H9 (cell line): ENCODE data around the gene UPB1. TPM values are rescaled to one million over a fixed set of nuclear protein-coding genes. Genes with fewer than 3 reads are reported as not detected.

Experiments used
- DNase-seq: peaks from one replicate; pipeline ENCODE4 v3.0.0-alpha.2; 2017
- H2AFZ ChIP-seq: one replicate; pipeline ENCODE4 v1.6.1; 2013; ENCODE audit warnings: mild to moderate bottlenecking, low read length, control low read depth, moderate library complexity
- H2AK5ac ChIP-seq: 2 replicates; pipeline ENCODE4 v1.6.1; 2013; ENCODE audit warnings: low read length, control low read depth, mixed read lengths; ENCODE audit not compliant: insufficient read length
- H2BK120ac ChIP-seq: one replicate; pipeline ENCODE4 v1.6.1; 2013; ENCODE audit warnings: low read depth, mild to moderate bottlenecking, low read length, control low read depth, inconsistent platforms; ENCODE audit not compliant: poor library complexity, severe bottlenecking
- H2BK12ac ChIP-seq: 2 replicates; pipeline ENCODE4 v1.6.1; 2013; ENCODE audit warnings: low read length, control low read depth, mixed read lengths, low read depth; ENCODE audit not compliant: insufficient read length
- H2BK15ac ChIP-seq: 2 replicates; pipeline ENCODE4 v1.6.1; 2013; ENCODE audit warnings: low read depth, low read length, control low read depth
- H2BK20ac ChIP-seq: one replicate; pipeline ENCODE4 v1.6.1; 2013; ENCODE audit warnings: low read depth, mild to moderate bottlenecking, low read length, control low read depth, inconsistent platforms; ENCODE audit not compliant: poor library complexity, severe bottlenecking
- H2BK5ac ChIP-seq: 2 replicates; pipeline ENCODE4 v1.6.1; 2013; ENCODE audit warnings: low read length, control low read depth, mixed read lengths; ENCODE audit not compliant: insufficient read length
- H3K14ac ChIP-seq: 2 replicates; pipeline ENCODE4 v1.6.1; 2013; ENCODE audit warnings: low read length, control low read depth; ENCODE audit not compliant: insufficient read depth
- H3K18ac ChIP-seq: 2 replicates; pipeline ENCODE4 v1.6.1; 2013; ENCODE audit warnings: low read depth, mild to moderate bottlenecking, mixed read lengths, low read length, control low read depth; ENCODE audit not compliant: insufficient read length
- H3K23ac ChIP-seq: 2 replicates; pipeline ENCODE4 v1.6.1; 2013; ENCODE audit warnings: low read length, control low read depth, mixed read lengths, low read depth; ENCODE audit not compliant: insufficient read length
- H3K23me2 ChIP-seq: 2 replicates; pipeline ENCODE4 v1.6.1; 2013; ENCODE audit warnings: low read depth, mild to moderate bottlenecking, mixed read lengths, low read length, control low read depth; ENCODE audit not compliant: insufficient read length, poor library complexity, severe bottlenecking
- H3K27ac ChIP-seq: 2 replicates; pipeline ENCODE4 v1.5.1; 2013; ENCODE audit warnings: low read length, control low read depth, mixed read lengths, low read depth; ENCODE audit not compliant: insufficient read length
- H3K27me3 ChIP-seq: 2 replicates; pipeline ENCODE4 v1.6.1; 2013; ENCODE audit warnings: low read length, control low read depth, inconsistent platforms; ENCODE audit not compliant: insufficient read depth
- H3K4ac ChIP-seq: 2 replicates; pipeline ENCODE4 v1.6.1; 2013; ENCODE audit warnings: low read depth, mild to moderate bottlenecking, control low read depth, inconsistent platforms, low read length, moderate library complexity
- H3K4me1 ChIP-seq: 2 replicates; pipeline ENCODE4 v1.6.1; 2013; ENCODE audit warnings: low read length, control low read depth, inconsistent platforms; ENCODE audit not compliant: insufficient read depth
- H3K4me2 ChIP-seq: 2 replicates; pipeline ENCODE4 v1.6.1; 2013; ENCODE audit warnings: low read length, control low read depth, mixed read lengths; ENCODE audit not compliant: insufficient read length, insufficient read depth
- H3K56ac ChIP-seq: 2 replicates; pipeline ENCODE4 v1.6.1; 2013; ENCODE audit warnings: low read depth, mild to moderate bottlenecking, mixed read lengths, low read length, control low read depth; ENCODE audit not compliant: insufficient read length
- H3K79me1 ChIP-seq: 2 replicates; pipeline ENCODE4 v1.6.1; 2013; ENCODE audit warnings: low read depth, mild to moderate bottlenecking, moderate library complexity, low read length, control low read depth, inconsistent platforms; ENCODE audit not compliant: insufficient read depth, poor library complexity, severe bottlenecking
- H3K79me2 ChIP-seq: 2 replicates; pipeline ENCODE4 v1.6.1; 2013; ENCODE audit warnings: low read length, control low read depth, inconsistent platforms; ENCODE audit not compliant: insufficient read depth
- H3K9ac ChIP-seq: 2 replicates; pipeline ENCODE4 v1.6.1; 2013; ENCODE audit warnings: low read length, control low read depth, mixed read lengths; ENCODE audit not compliant: insufficient read length; ENCODE audit errors: extremely low read depth
- H3K9me3 ChIP-seq: one replicate; pipeline ENCODE4 v1.6.1; 2013; ENCODE audit warnings: low read depth, low read length, inconsistent platforms; ENCODE audit not compliant: control insufficient read depth
- H3T11ph ChIP-seq: one replicate; pipeline ENCODE4 v1.6.1; 2013; ENCODE audit warnings: mild to moderate bottlenecking, low read length, control low read depth, inconsistent platforms
- H4K20me1 ChIP-seq: one replicate; pipeline ENCODE4 v1.6.1; 2013; ENCODE audit not compliant: control insufficient read depth, insufficient read length, insufficient read depth
- H4K5ac ChIP-seq: 2 replicates; pipeline ENCODE4 v1.6.1; 2013; ENCODE audit warnings: low read depth, mild to moderate bottlenecking, mixed read lengths, low read length, control low read depth; ENCODE audit not compliant: insufficient read length
- H4K8ac ChIP-seq: replicated peaks from 2 replicates; pipeline ENCODE4 v1.6.1; 2013; ENCODE audit warnings: low read length, control low read depth, mixed read lengths, low read depth; ENCODE audit not compliant: insufficient read length
- H4K91ac ChIP-seq: 2 replicates; pipeline ENCODE4 v1.6.1; 2013; ENCODE audit warnings: low read depth, mild to moderate bottlenecking, moderate library complexity, mixed read lengths, low read length, control low read depth; ENCODE audit not compliant: insufficient read length
- H3K27ac Mint-ChIP-seq, 3 experiments: 2 replicates in 2 of 3; 3 replicates in 1 of 3; pipeline ENCODE4 v1.8.0; 2020 to 2021; ENCODE audit warnings: mixed read lengths in 3 of 3, mild to moderate bottlenecking in 1 of 3, moderate library complexity in 1 of 3
- H3K27me3 Mint-ChIP-seq: 2 replicates; pipeline ENCODE4 v1.8.0; 2021; ENCODE audit warnings: low read depth, mild to moderate bottlenecking, moderate library complexity, mixed read lengths
- H3K36me3 Mint-ChIP-seq, 3 experiments: 2 replicates in 2 of 3; 3 replicates in 1 of 3; pipeline ENCODE4 v1.8.0; 2020 to 2021; ENCODE audit warnings: low read depth in 3 of 3, mixed read lengths in 3 of 3; ENCODE audit not compliant: insufficient read depth in 1 of 3
- H3K4me1 Mint-ChIP-seq, 2 experiments: 2 replicates each; pipeline ENCODE4 v1.8.0; 2020; ENCODE audit warnings: mixed read lengths in 2 of 2
- H3K4me3 Mint-ChIP-seq, 2 experiments: 2 replicates in 1 of 2; 3 replicates in 1 of 2; pipeline ENCODE4 v1.8.0; 2020 to 2021; ENCODE audit warnings: mild to moderate bottlenecking in 2 of 2, mixed read lengths in 2 of 2, moderate library complexity in 1 of 2
- H3K9me3 Mint-ChIP-seq, 2 experiments: 2 replicates in 1 of 2; 3 replicates in 1 of 2; pipeline ENCODE4 v1.8.0; 2020; ENCODE audit warnings: mild to moderate bottlenecking in 2 of 2, mixed read lengths in 2 of 2, moderate library complexity in 1 of 2
- WGBS: extraction: QIAGEN DNeasy Blood & Tissue Kit; methylation state at CpG from one replicate; pipeline ENCODE4 v1.1.7; 2013; ENCODE audit warnings: missing lambda C conversion rate, low lambda C conversion rate, mixed read lengths; ENCODE audit not compliant: insufficient read length; ENCODE audit errors: extremely low coverage; 5-methylcytosine and 5-hydroxymethylcytosine counted together
- total RNA-seq: library from RNA; stranded (reverse); gene quantifications from 2 replicates; pipeline ENCODE4 v1.2.1, GENCODE V29; 2021
- TF ChIP-seq, protein P1 (sequence below): fragments of 200-600 bp; sonication (generic); conservative IDR thresholded peaks from 3 replicates; pipeline ENCODE4 v1.8.0; 2021; ENCODE audit warnings: antibody characterized with exemption, mild to moderate bottlenecking

UPB1 gene
- total RNA-seq, 1 experiment from 2014 or later, result not detected

DNA sequence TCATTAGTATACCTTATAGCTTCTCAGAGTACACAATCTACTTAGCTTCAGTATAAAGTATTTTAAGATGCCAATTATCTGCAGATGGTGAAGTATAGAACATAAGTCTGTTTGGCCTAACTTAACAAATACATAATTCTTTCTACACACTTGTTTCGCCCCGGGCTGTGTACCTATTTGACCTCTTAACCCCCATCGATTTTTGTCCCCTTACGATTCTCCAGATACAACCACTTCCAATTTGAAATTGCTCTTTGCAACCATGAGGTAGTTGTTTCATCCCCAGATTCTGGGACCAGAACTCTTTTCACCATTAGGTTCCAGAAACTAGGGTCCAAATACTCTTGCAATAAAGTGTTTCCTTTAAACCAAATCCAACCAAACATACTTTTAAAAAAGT, 10.0 kb upstream of the UPB1 start:
- no peak overlapping the region for H3K27ac Mint-ChIP-seq
- no peak overlapping the region for H2BK15ac ChIP-seq

More for the DNA sequence above, 10.0 kb upstream of the UPB1 start:
- Mint-ChIP-seq H3K9me3 (no peaks in the 10 kb centered on the region), H3K27me3 (peaks cover 2% of the 10 kb centered on the region; the same call in 1 of the 2 replicates), H3K4me3 (no peak overlapping the region), H3K4me1 (peaks cover 14 to 16% of the 10 kb centered on the region in 2 experiments), H3K36me3 (no peaks in the 10 kb centered on the region)
- H3K79me1 ChIP-seq, result no peaks in the 10 kb centered on the region
- no peaks in the 10 kb centered on the region for H3K4me1 ChIP-seq
- H3K4me2 ChIP-seq, result no peak overlapping the region
- H3K27me3 ChIP-seq, result no peaks in the 10 kb centered on the region
- TF ChIP-seq, protein P1, sequence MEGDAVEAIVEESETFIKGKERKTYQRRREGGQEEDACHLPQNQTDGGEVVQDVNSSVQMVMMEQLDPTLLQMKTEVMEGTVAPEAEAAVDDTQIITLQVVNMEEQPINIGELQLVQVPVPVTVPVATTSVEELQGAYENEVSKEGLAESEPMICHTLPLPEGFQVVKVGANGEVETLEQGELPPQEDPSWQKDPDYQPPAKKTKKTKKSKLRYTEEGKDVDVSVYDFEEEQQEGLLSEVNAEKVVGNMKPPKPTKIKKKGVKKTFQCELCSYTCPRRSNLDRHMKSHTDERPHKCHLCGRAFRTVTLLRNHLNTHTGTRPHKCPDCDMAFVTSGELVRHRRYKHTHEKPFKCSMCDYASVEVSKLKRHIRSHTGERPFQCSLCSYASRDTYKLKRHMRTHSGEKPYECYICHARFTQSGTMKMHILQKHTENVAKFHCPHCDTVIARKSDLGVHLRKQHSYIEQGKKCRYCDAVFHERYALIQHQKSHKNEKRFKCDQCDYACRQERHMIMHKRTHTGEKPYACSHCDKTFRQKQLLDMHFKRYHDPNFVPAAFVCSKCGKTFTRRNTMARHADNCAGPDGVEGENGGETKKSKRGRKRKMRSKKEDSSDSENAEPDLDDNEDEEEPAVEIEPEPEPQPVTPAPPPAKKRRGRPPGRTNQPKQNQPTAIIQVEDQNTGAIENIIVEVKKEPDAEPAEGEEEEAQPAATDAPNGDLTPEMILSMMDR, result no peak
- H2BK5ac ChIP-seq, result no peak overlapping the region
- H2BK120ac ChIP-seq, result no peak overlapping the region
- no peak overlapping the region for H2AK5ac ChIP-seq
- H3K23me2 ChIP-seq, result no peaks in the 10 kb centered on the region
- H3K14ac ChIP-seq, result no peak overlapping the region
- H2AFZ ChIP-seq, result no peak overlapping the region
- H3K4ac ChIP-seq, result no peak overlapping the region
- no peak overlapping the region for H3K23ac ChIP-seq
- H2BK20ac ChIP-seq, result no peak overlapping the region
- H3K9ac ChIP-seq, result no peak overlapping the region
- DNase-seq, result no peak
- H4K5ac ChIP-seq, result no peak overlapping the region
- no peaks in the 10 kb centered on the region for H3K9me3 ChIP-seq
- no peak overlapping the region for H3T11ph ChIP-seq
- no peaks in the 10 kb centered on the region for H4K20me1 ChIP-seq
- no peak overlapping the region for H4K8ac ChIP-seq
- H3K79me2 ChIP-seq, result no peaks in the 10 kb centered on the region
- no peak overlapping the region for H3K18ac ChIP-seq
- no CpG with 5 or more reads among the region's 4 CpGs for WGBS
- H3K56ac ChIP-seq, result no peak overlapping the region
- H4K91ac ChIP-seq, result no peak overlapping the region
- H3K27ac ChIP-seq, result no peak overlapping the region
- no peak overlapping the region for H2BK12ac ChIP-seq
